ENCODE data around the gene CNTNAP5.

DNA sequence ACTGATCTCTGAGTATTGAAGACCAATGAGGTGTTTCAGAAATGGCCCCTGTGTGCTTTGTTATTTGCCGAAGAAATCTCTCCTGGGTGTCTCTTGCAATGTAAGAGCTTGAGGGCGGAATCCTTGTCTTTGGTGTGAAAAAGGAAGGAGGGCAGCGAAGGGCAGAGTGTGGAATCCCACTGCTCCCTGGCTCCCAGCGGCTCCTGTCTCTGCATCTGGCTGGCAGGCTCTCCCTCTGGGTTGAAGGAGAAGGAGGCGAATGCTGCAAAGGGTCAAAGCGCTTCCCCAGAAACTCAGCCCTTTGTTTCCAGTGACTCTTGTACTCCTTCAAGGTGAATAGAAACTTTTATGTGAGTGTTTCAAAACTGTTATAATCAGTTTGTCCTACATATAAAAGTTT, 457.5 kb downstream of the CNTNAP5 start:
- TF ChIP-seq, protein P1, sequence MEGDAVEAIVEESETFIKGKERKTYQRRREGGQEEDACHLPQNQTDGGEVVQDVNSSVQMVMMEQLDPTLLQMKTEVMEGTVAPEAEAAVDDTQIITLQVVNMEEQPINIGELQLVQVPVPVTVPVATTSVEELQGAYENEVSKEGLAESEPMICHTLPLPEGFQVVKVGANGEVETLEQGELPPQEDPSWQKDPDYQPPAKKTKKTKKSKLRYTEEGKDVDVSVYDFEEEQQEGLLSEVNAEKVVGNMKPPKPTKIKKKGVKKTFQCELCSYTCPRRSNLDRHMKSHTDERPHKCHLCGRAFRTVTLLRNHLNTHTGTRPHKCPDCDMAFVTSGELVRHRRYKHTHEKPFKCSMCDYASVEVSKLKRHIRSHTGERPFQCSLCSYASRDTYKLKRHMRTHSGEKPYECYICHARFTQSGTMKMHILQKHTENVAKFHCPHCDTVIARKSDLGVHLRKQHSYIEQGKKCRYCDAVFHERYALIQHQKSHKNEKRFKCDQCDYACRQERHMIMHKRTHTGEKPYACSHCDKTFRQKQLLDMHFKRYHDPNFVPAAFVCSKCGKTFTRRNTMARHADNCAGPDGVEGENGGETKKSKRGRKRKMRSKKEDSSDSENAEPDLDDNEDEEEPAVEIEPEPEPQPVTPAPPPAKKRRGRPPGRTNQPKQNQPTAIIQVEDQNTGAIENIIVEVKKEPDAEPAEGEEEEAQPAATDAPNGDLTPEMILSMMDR (IDR thresholded peaks at IDR 0.05), result no peak
- TF ChIP-seq POLR2A (IDR thresholded peaks at IDR 0.05), result no peak
